Keratinocyte (primary cell): Measurements from ENCODE around the gene APBB2.

Experiments
- CTCF ChIP-seq, 3 experiments: IDR thresholded peaks in 1 of 3; conservative IDR thresholded peaks in 1 of 3; optimal IDR thresholded peaks in 1 of 3; 2 replicates in 2 of 3; 3 replicates in 1 of 3; pipeline versions ENCODE3 to v1.5.1; 2011; ENCODE audit warnings: low read length in 3 of 3, mild to moderate bottlenecking in 3 of 3, moderate library complexity in 2 of 3, control low read depth in 1 of 3, inconsistent platforms in 1 of 3; ENCODE audit not compliant: insufficient read depth in 2 of 3; ENCODE audit errors: extremely low read depth in 1 of 3
- EZH2 ChIP-seq: IDR thresholded peaks from one replicate; pipeline ENCODE4 v1.6.1; 2012; ENCODE audit warnings: inconsistent platforms, mild to moderate bottlenecking, low read length, moderate library complexity

- TF ChIP-seq CTCF (optimal IDR thresholded peaks at IDR 0.05 in 1 of 3, IDR thresholded peaks at IDR 0.05 in 1 of 3, conservative IDR thresholded peaks at IDR 0.05 in 1 of 3; ENCODE audit: extremely low read depth in 1 of 3, insufficient read depth in 2 of 3, low read length in 3 of 3) = no peak
- no peak for TF ChIP-seq EZH2
Measured at GRCh38 chr4:41043465-41043864, 170.9 kb downstream of the APBB2 start.
